T47D (cell line): ENCODE measurements around the gene APOA5.
"Not testable (repeated sequence)": the region's sequence is repeated elsewhere in the genome, so short reads cannot be mapped to it uniquely, and the experiment has no call there.

Experiments used
- DNase-seq, 2 experiments: peaks; one replicate each; pipeline versions ENCODE4 v3.0.0 to v3.0.0-alpha.2; 2011 to 2012; ENCODE audit warnings: low read depth in 1 of 2, low spot score in 1 of 2
- JUND ChIP-seq: IDR thresholded peaks from 2 replicates; pipeline ENCODE4 v1.6.1; 2012; ENCODE audit warnings: low read depth
- in situ Hi-C: cut with HindIII; loops from 2 replicates; pipeline ENCODE4 v1.10.0; 2016; ENCODE audit warnings: low sequenced_read_pairs, low pct_unique_long_range_greater_than_20kb

Gene APOA5

DNA sequence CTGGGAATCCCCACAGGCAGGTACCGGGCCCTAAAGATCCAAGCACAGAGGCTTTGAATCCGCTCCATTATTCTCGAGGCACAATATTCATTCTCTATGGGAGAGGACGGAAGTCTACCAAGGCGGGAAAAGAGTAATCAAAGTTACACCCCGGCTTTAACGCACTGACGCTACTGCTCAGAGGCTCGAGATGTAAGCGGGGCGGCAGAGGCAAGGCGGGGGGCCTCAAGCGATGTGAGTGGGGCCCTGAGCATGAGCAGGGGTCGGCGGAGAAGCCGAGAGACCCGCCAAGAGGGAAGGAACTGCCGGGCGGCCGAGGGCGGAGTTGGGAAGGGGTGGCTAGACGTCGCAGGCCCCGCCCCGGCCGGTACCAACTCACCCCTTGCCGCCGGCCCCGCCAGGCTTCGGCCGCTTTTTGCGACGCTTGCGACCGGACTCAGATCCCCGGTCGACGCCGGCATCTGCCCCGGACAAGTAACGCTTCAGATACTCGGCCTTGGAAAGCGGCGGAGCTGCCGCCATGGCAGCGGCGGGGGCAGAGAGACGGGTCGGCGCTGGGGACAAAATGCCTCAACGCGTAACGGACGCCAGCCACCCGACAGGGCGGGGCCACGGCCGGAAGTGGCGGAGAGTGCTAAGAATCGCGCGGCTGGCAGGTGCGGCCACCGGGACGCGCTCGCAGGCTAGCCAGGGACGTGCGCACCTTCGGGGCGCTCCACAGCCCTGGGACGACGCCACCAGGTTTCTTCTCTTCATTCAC is 19.1 kb downstream of the APOA5 start, which contains the start of gene BUD13:
Gene BUD13, minus strand, starts transcription at position 545 of the 760 bp plus-strand sequence. Its CDS starts 23 bp downstream, at position 522.
- DNase-seq = peak; percentile 88 to 94
- TF ChIP-seq JUND = no peak
- in situ Hi-C loops = no loop called here

DNA sequence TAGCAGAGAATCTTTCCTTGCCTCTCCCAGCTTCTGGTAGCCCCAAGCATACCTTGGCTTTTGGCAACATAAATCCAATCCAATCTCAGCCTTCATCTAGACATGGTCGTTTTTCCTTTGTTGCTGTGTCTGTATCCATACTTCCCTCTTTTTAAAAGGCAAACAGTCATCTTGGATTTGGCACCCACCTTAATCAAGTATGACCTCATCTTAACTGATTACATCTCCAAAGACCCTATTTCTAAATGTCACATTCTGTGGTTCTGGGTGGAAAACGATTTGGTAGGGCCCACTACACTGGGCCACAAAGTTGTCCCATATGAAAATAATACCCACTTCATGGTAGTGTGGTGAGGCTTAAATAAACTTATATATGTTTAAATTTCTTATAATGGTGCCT is 19.7 kb downstream of the APOA5 start:
- no peak for TF ChIP-seq JUND
- in situ Hi-C loops = no loop called here
- DNase-seq = no peak

- in situ Hi-C loops = no loop called here
- DNase-seq = no peak
- no peak for TF ChIP-seq JUND
Measured at GRCh38 chr11:116762132-116762531, 29.5 kb downstream of the APOA5 start.

- in situ Hi-C loops = not testable (repeated sequence)
Measured at GRCh38 chr11:116756044-116756443, 35.6 kb downstream of the APOA5 start.

GRCh38 chr11:116750070-116750718 is 41.5 kb downstream of the APOA5 start:
- DNase-seq = no peak
- TF ChIP-seq JUND = no peak
- in situ Hi-C loops = no loop called here

More at GRCh38 chr11:116756044-116756443, 35.6 kb downstream of the APOA5 start:
- not testable (repeated sequence) for DNase-seq

- in situ Hi-C loops = no loop called here
- no peak for DNase-seq
- TF ChIP-seq JUND = no peak
Measured at GRCh38 chr11:116742104-116742503, 49.6 kb downstream of the APOA5 start.

DNA sequence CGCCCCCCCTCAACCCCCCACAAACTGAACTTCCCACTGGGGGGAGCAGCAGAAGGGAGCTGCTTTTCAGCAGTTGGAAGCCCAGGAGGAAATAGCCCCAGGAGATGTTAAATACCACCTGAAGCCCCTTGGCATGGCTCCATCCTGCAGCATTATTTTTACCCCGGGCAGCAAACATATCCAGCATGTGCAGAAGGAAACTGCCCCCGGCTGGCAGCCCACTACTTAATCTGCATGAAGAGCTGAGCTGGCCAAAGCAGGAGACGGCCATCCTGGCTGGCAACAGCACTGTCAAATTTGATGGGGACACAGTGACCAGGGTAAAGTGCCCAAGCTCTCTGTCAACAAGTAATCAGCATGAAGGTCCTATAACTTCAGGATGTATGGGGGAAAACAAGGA is 50.9 kb downstream of the APOA5 start:
- in situ Hi-C loops = no loop called here
- no peak for TF ChIP-seq JUND
- DNase-seq = peak in 1 of 2 experiments; percentile 20
